HFF-Myc (cell line): Measurements from ENCODE around the gene PPFIA2.

Experiments used
- DNase-seq: peaks from one replicate; pipeline ENCODE4 v3.0.0-alpha.2; 2011; ENCODE audit warnings: low read depth; ENCODE audit errors: extremely low read depth
- H3K4me3 ChIP-seq: replicated peaks from 2 replicates; pipeline ENCODE4 v1.5.1; 2011; ENCODE audit warnings: low read depth, mild to moderate bottlenecking, control low read depth, low read length
- CTCF ChIP-seq: IDR thresholded peaks from 2 replicates; pipeline ENCODE4 v1.5.1; 2012; ENCODE audit warnings: mild to moderate bottlenecking, low read depth, low read length, control low read depth; ENCODE audit errors: missing control alignments

PPFIA2 gene

GRCh38 chr12:81288651-81289050, 470.5 kb downstream of the PPFIA2 start:
- TF ChIP-seq CTCF, result no peak

GRCh38 chr12:81284137-81284536, 475.0 kb downstream of the PPFIA2 start:
- TF ChIP-seq CTCF, result no peak
- no peak overlapping the region for H3K4me3 ChIP-seq
- no peak for DNase-seq

More at GRCh38 chr12:81288651-81289050, 470.5 kb downstream of the PPFIA2 start:
- no peak overlapping the region for H3K4me3 ChIP-seq
- DNase-seq, result no peak

- no peak for DNase-seq
- H3K4me3 ChIP-seq, result no peak overlapping the region
- no peak for TF ChIP-seq CTCF
Measured at GRCh38 chr12:81274637-81275529, 484.3 kb downstream of the PPFIA2 start.

- TF ChIP-seq CTCF, result no peak
- no peak for DNase-seq
- no peak overlapping the region for H3K4me3 ChIP-seq
Measured at GRCh38 chr12:81270385-81270784, 488.8 kb downstream of the PPFIA2 start.

GRCh38 chr12:81263072-81263471, 496.1 kb downstream of the PPFIA2 start:
- no peak overlapping the region for H3K4me3 ChIP-seq
- DNase-seq, result no peak
- no peak for TF ChIP-seq CTCF

GRCh38 chr12:81261508-81262207, 497.5 kb downstream of the PPFIA2 start:
- no peak for DNase-seq
- no peak for TF ChIP-seq CTCF
- H3K4me3 ChIP-seq, result no peak overlapping the region
